HG02588 (cell line): ENCODE data around the gene CALML3.
"Not testable (repeated sequence)": the region's sequence is repeated elsewhere in the genome, so short reads cannot be mapped to it uniquely, and the experiment has no call there.

Experiments
- ATAC-seq: cut with Tn5 transposase; IDR thresholded peaks from one replicate; pipeline ENCODE4 v1.9.1; 2021; ENCODE audit warnings: mild to moderate bottlenecking, moderate library complexity; ENCODE audit not compliant: unreplicated experiment

Gene CALML3

GRCh38 chr10:5524641-5525560 lies at the start of gene CALML3:
Gene CALML3, plus strand, starts transcription at chr10:5524961. Its CDS starts 125 bp downstream, at chr10:5525086.
- ATAC-seq = no peak

- not testable (repeated sequence) for ATAC-seq
Observed at GRCh38 chr10:5475088-5475487, 49.7 kb upstream of the CALML3 start.

- ATAC-seq = not testable (repeated sequence)
Observed at GRCh38 chr10:5475974-5476807, 48.6 kb upstream of the CALML3 start.

GRCh38 chr10:5476918-5477525 lies 47.7 kb upstream of the CALML3 start:
- ATAC-seq = no peak

GRCh38 chr10:5477948-5478693 lies 46.6 kb upstream of the CALML3 start:
- no peak for ATAC-seq

GRCh38 chr10:5478694-5479305 lies 46.0 kb upstream of the CALML3 start:
- ATAC-seq = no peak

GRCh38 chr10:5479481-5480161 lies 45.1 kb upstream of the CALML3 start:
- no peak for ATAC-seq

GRCh38 chr10:5480162-5480941 lies 44.4 kb upstream of the CALML3 start:
- ATAC-seq = no peak

GRCh38 chr10:5481121-5481520 lies 43.6 kb upstream of the CALML3 start:
- no peak for ATAC-seq

GRCh38 chr10:5482016-5482415 lies 42.7 kb upstream of the CALML3 start:
- ATAC-seq = no peak

- ATAC-seq = no peak
Observed at GRCh38 chr10:5484205-5484604, 40.6 kb upstream of the CALML3 start.

GRCh38 chr10:5485290-5485689 lies 39.5 kb upstream of the CALML3 start:
- ATAC-seq = no peak

- ATAC-seq = no peak
Observed at GRCh38 chr10:5485948-5486852, 38.6 kb upstream of the CALML3 start.

- no peak for ATAC-seq
Observed at GRCh38 chr10:5486853-5487235, 37.9 kb upstream of the CALML3 start.

GRCh38 chr10:5488272-5489161 lies 36.2 kb upstream of the CALML3 start:
- ATAC-seq = no peak

GRCh38 chr10:5490032-5490431 lies 34.7 kb upstream of the CALML3 start:
- ATAC-seq = no peak
